HepG2 (cell line): Measurements from ENCODE around the gene UBE2R2. TPM values are rescaled to one million over a fixed set of nuclear protein-coding genes. Genes with fewer than 3 reads are reported as not detected.

Experiments
- CEBPG ChIP-seq: IDR thresholded peaks from 2 replicates; pipeline ENCODE4 v1.6.1; 2016
- CTCF ChIP-seq: sonication (generic); formaldehyde crosslinking; IDR thresholded peaks from 2 replicates; pipeline ENCODE4 v1.5.0; 2020; ENCODE audit warnings: mild to moderate bottlenecking, missing genetic modification reagents, moderate library complexity
- FOXA1 ChIP-seq, 2 experiments: fragments of 450-650 bp in 1 of 2; sonication (generic) in 1 of 2; formaldehyde crosslinking in 1 of 2; IDR thresholded peaks; 2 replicates each; pipeline versions ENCODE4 v1.4.0 to v1.6.1; 2016 to 2020; ENCODE audit warnings: missing genetic modification reagents in 1 of 2
- POLR2A ChIP-seq, 2 experiments: IDR thresholded peaks; 2 replicates each; pipeline ENCODE4 v1.6.1; 2011; ENCODE audit warnings: low read depth in 2 of 2, low read length in 2 of 2, mild to moderate bottlenecking in 1 of 2, moderate library complexity in 1 of 2; ENCODE audit not compliant: insufficient read depth in 1 of 2
- PRDM10 ChIP-seq: sonication (generic); formaldehyde crosslinking; IDR thresholded peaks from 2 replicates; pipeline ENCODE4 v1.4.0; 2020; ENCODE audit warnings: low read depth, missing genetic modification reagents
- RERE ChIP-seq: IDR thresholded peaks from 2 replicates; pipeline ENCODE4 v1.6.1; 2016; ENCODE audit warnings: low read depth, missing genetic modification reagents, missing compliant biosample characterization
- SIX1 ChIP-seq: sonication (generic); formaldehyde crosslinking; IDR thresholded peaks from 2 replicates; pipeline ENCODE4 v1.4.0; 2020; ENCODE audit warnings: missing genetic modification reagents, borderline replicate concordance
- XRCC5 ChIP-seq: fragments of 200-400 bp; formaldehyde crosslinking; optimal IDR thresholded peaks from 2 replicates; pipeline ENCODE3; 2017; ENCODE audit warnings: mild to moderate bottlenecking, low read length
- ZNF446 ChIP-seq: sonication (generic); formaldehyde crosslinking; IDR thresholded peaks from 2 replicates; pipeline ENCODE4 v1.5.0; 2020; ENCODE audit warnings: mild to moderate bottlenecking, missing genetic modification reagents
- polyA plus RNA-seq, 8 experiments: library from polyadenylated mRNA; depleted of rRNA in 3 of 8; stranded (reverse) in 7 of 8; unstranded in 1 of 8; fragments of >200 nt; fragmentation: Illumina TruSeq in 4 of 8; extraction: Trizol in 4 of 8; gene quantifications; 2 replicates each; pipeline versions ENCODE4 v1.2.1 to v1.2.3, GENCODE V29; 2011 to 2016; ENCODE audit warnings: low read depth in 4 of 8, missing spikeins in 1 of 8, mixed read lengths in 1 of 8; ENCODE audit not compliant: insufficient read depth in 1 of 8
- total RNA-seq, 5 experiments: library from RNA; depleted of rRNA; stranded (reverse); fragments of >200 nt; fragmentation: Illumina TruSeq; extraction: Trizol; gene quantifications; 2 replicates each; pipeline ENCODE4 v1.2.3, GENCODE V29; 2016; ENCODE audit warnings: low read depth in 1 of 5

The UBE2R2 gene
- total and polyA plus RNA-seq, 2 of the 13 experiments (the other 11 are each of a cell fraction or from before 2014, with no cell fraction given) = 14.8 to 20.9 TPM

- no peak for TF ChIP-seq SIX1 (CRISPR knock-in tag)
- no peak for TF ChIP-seq FOXA1 (IDR thresholded peaks at IDR 0.05)
- TF ChIP-seq FOXA1 (CRISPR knock-in tag; IDR thresholded peaks at IDR 0.05) = no peak
- peak; percentile 60 for TF ChIP-seq XRCC5
- TF ChIP-seq ZNF446 (CRISPR knock-in tag) = no peak
- peak; percentile 61 for TF ChIP-seq CTCF (CRISPR knock-in tag)
- no peak for TF ChIP-seq RERE
- TF ChIP-seq PRDM10 (CRISPR knock-in tag) = no peak
- no peak for TF ChIP-seq CEBPG (CRISPR knock-in tag)
- peak in 1 of 2 experiments; percentile 28; a peak in 1 of 4 replicates for TF ChIP-seq POLR2A (IDR thresholded peaks at IDR 0.05; ENCODE audit: insufficient read depth in 1 of 2, low read depth in 2 of 2, low read length in 2 of 2)
Measured at GRCh38 chr9:33921967-33922895, 105.3 kb downstream of the UBE2R2 start (continued).
